ENCODE data around the gene C16orf92. TPM values are rescaled to one million over a fixed set of nuclear protein-coding genes. Genes with fewer than 3 reads are reported as not detected.
A peak's percentile ranks its signal among the peaks of the same experiment; 100 is the strongest.

Gene C16orf92
- total and polyA plus RNA-seq, 2 of the 13 experiments (the other 11 are each of a cell fraction or from before 2014, with no cell fraction given) = not detected

GRCh38 chr16:30063893-30064728 lies 41.1 kb downstream of the C16orf92 start (continued):
- TF ChIP-seq, protein P1, sequence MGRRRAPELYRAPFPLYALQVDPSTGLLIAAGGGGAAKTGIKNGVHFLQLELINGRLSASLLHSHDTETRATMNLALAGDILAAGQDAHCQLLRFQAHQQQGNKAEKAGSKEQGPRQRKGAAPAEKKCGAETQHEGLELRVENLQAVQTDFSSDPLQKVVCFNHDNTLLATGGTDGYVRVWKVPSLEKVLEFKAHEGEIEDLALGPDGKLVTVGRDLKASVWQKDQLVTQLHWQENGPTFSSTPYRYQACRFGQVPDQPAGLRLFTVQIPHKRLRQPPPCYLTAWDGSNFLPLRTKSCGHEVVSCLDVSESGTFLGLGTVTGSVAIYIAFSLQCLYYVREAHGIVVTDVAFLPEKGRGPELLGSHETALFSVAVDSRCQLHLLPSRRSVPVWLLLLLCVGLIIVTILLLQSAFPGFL (CRISPR knock-in tag; IDR thresholded peaks at IDR 0.05) = no peak
- peak; percentile 16 for TF ChIP-seq ZNF225 (CRISPR knock-in tag; IDR thresholded peaks at IDR 0.05)
- 0 out of 2 replicates have a peak, but pooled peaks have one; percentile 10 for TF ChIP-seq SIX1 (CRISPR knock-in tag; IDR thresholded peaks at IDR 0.05; ENCODE audit: borderline replicate concordance)
- TF ChIP-seq ZNF879 (CRISPR knock-in tag; IDR thresholded peaks at IDR 0.05) = no peak
- peak; percentile 10; the same call in 1 of the 2 replicates for TF ChIP-seq NAIF1 (CRISPR knock-in tag; IDR thresholded peaks at IDR 0.05; ENCODE audit: borderline replicate concordance)
- peak; percentile 21; the same call in 1 of the 2 replicates for TF ChIP-seq TFE3 (CRISPR knock-in tag; IDR thresholded peaks at IDR 0.05)
- TF ChIP-seq, protein P2, sequence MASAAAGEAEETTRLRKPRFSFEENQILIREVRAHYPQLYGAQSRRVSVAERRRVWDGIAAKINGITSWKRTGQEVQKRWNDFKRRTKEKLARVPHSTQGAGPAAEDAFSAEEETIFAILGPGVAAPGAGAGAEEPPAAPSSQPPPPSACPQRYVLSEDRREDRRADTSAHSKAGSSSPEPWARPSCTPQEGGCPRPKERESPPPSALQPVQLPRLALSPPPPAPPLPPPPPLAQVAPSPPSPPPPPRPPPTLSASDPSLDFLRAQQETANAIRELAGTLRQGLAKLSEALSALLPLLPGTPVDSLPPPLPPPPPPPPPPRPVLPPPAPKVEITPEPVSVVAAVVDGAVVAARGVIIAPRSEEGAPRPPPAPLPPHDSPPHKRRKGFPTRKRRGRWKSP (CRISPR knock-in tag; IDR thresholded peaks at IDR 0.05) = peak; percentile 44; the same call in 1 of the 2 replicates
- TF ChIP-seq, protein P3, sequence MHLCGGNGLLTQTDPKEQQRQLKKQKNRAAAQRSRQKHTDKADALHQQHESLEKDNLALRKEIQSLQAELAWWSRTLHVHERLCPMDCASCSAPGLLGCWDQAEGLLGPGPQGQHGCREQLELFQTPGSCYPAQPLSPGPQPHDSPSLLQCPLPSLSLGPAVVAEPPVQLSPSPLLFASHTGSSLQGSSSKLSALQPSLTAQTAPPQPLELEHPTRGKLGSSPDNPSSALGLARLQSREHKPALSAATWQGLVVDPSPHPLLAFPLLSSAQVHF (CRISPR knock-in tag; IDR thresholded peaks at IDR 0.05) = no peak
- TF ChIP-seq ZNF20 (CRISPR knock-in tag; IDR thresholded peaks at IDR 0.05) = no peak
- TF ChIP-seq GATA4 (IDR thresholded peaks at IDR 0.05; ENCODE audit: borderline replicate concordance, low read depth) = peak; percentile 41; the same call in 1 of the 2 replicates
- no peak for TF ChIP-seq NKX3-1 (CRISPR knock-in tag; IDR thresholded peaks at IDR 0.05)
- TF ChIP-seq ZNF207 (IDR thresholded peaks at IDR 0.05; ENCODE audit: borderline replicate concordance) = no peak
- 0 out of 2 replicates have a peak, but pooled peaks have one; percentile 51 for TF ChIP-seq ZBTB43 (CRISPR knock-in tag; conservative IDR thresholded peaks at IDR 0.05)
- TF ChIP-seq RELA (CRISPR knock-in tag; IDR thresholded peaks at IDR 0.05) = no peak
- no peak for TF ChIP-seq SIN3B (IDR thresholded peaks at IDR 0.05; ENCODE audit: low read length)
- TF ChIP-seq YY1 (IDR thresholded peaks at IDR 0.05; ENCODE audit: insufficient read depth, insufficient replicate concordance, low read depth, low read length) = peak; percentile 7
- TF ChIP-seq, protein P4, sequence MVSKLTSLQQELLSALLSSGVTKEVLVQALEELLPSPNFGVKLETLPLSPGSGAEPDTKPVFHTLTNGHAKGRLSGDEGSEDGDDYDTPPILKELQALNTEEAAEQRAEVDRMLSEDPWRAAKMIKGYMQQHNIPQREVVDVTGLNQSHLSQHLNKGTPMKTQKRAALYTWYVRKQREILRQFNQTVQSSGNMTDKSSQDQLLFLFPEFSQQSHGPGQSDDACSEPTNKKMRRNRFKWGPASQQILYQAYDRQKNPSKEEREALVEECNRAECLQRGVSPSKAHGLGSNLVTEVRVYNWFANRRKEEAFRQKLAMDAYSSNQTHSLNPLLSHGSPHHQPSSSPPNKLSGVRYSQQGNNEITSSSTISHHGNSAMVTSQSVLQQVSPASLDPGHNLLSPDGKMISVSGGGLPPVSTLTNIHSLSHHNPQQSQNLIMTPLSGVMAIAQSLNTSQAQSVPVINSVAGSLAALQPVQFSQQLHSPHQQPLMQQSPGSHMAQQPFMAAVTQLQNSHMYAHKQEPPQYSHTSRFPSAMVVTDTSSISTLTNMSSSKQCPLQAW (CRISPR knock-in tag; IDR thresholded peaks at IDR 0.05) = peak; percentile 85
- peak; percentile 77 for TF ChIP-seq KMT2A (CRISPR knock-in tag; IDR thresholded peaks at IDR 0.05)
- no peak for TF ChIP-seq ZNF121 (CRISPR knock-in tag; IDR thresholded peaks at IDR 0.05)
- peak; percentile 57 for TF ChIP-seq RXRA (CRISPR knock-in tag; IDR thresholded peaks at IDR 0.05)
- peak; percentile 49; the same call in 1 of the 2 replicates for TF ChIP-seq ZNF337 (CRISPR knock-in tag; IDR thresholded peaks at IDR 0.05; ENCODE audit: borderline replicate concordance, low read depth)
- TF ChIP-seq CCDC6 (CRISPR knock-in tag; IDR thresholded peaks at IDR 0.05) = 0 out of 2 replicates have a peak, but pooled peaks have one; percentile 25
